ENCODE data around the gene WFDC1. TPM values are rescaled to one million over a fixed set of nuclear protein-coding genes. Genes with fewer than 3 reads are reported as not detected.

The WFDC1 gene
- total and polyA plus RNA-seq, 10 of the 15 experiments (the other 5 are each of a cell fraction or from before 2014, with no cell fraction given) = not detected

- TF ChIP-seq RELB (IDR thresholded peaks at IDR 0.05; ENCODE audit: low read depth) (no peak), RBBP5 (conservative IDR thresholded peaks at IDR 0.05) (no peak), NRF1 (conservative IDR thresholded peaks at IDR 0.05; ENCODE audit: low read depth, low read length) (no peak), TCF7 (IDR thresholded peaks at IDR 0.05; ENCODE audit: borderline replicate concordance) (no peak), GABPA (IDR thresholded peaks at IDR 0.05; ENCODE audit: low read depth) (no peak)
- TF ChIP-seq, protein P1, sequence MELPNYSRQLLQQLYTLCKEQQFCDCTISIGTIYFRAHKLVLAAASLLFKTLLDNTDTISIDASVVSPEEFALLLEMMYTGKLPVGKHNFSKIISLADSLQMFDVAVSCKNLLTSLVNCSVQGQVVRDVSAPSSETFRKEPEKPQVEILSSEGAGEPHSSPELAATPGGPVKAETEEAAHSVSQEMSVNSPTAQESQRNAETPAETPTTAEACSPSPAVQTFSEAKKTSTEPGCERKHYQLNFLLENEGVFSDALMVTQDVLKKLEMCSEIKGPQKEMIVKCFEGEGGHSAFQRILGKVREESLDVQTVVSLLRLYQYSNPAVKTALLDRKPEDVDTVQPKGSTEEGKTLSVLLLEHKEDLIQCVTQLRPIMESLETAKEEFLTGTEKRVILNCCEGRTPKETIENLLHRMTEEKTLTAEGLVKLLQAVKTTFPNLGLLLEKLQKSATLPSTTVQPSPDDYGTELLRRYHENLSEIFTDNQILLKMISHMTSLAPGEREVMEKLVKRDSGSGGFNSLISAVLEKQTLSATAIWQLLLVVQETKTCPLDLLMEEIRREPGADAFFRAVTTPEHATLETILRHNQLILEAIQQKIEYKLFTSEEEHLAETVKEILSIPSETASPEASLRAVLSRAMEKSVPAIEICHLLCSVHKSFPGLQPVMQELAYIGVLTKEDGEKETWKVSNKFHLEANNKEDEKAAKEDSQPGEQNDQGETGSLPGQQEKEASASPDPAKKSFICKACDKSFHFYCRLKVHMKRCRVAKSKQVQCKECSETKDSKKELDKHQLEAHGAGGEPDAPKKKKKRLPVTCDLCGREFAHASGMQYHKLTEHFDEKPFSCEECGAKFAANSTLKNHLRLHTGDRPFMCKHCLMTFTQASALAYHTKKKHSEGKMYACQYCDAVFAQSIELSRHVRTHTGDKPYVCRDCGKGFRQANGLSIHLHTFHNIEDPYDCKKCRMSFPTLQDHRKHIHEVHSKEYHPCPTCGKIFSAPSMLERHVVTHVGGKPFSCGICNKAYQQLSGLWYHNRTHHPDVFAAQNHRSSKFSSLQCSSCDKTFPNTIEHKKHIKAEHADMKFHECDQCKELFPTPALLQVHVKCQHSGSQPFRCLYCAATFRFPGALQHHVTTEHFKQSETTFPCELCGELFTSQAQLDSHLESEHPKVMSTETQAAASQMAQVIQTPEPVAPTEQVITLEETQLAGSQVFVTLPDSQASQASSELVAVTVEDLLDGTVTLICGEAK (IDR thresholded peaks at IDR 0.05; ENCODE audit: borderline replicate concordance) = no peak
Measured at GRCh38 chr16:84327926-84328505, 33.3 kb downstream of the WFDC1 start (continued).

- ATAC-seq (no peak), FAIRE-seq (no peak), DNase-seq (ENCODE audit: low read depth, low spot score) (no peak)
- Histone ChIP-seq H3K4me1 (ENCODE audit: control insufficient read depth, insufficient read depth, low read length) (no peaks in the 10 kb centered on the region), H3K36me3 (ENCODE audit: control insufficient read depth in 2 of 2, insufficient read depth in 2 of 2, low read length in 1 of 2) (no peaks in the 10 kb centered on the region), H3K4me3 (no peak overlapping the region), H3K9me3 (replicated peaks; ENCODE audit: control insufficient read depth, insufficient read depth, low read length) (no peaks in the 10 kb centered on the region), H3K79me2 (ENCODE audit: control insufficient read depth, insufficient read depth, low read length) (no peaks in the 10 kb centered on the region), H2AFZ (ENCODE audit: control insufficient read depth, low read depth, low read length) (no peak overlapping the region), H3K4me2 (ENCODE audit: control insufficient read depth, insufficient read depth) (no peak overlapping the region), H3K9ac (ENCODE audit: control insufficient read depth, insufficient read depth, low read length) (no peak overlapping the region), H4K20me1 (ENCODE audit: control insufficient read depth, insufficient read depth) (no peaks in the 10 kb centered on the region), H3K27ac (ENCODE audit: control insufficient read depth, insufficient read depth) (no peak overlapping the region), H3K27me3 (replicated peaks in 1 of 2; ENCODE audit: control insufficient read depth in 2 of 2, insufficient read depth in 2 of 2, low read length in 1 of 2) (peaks cover 0 to 2% of the 10 kb centered on the region in 2 experiments; a peak in 1 of 4 replicates)
- in situ Hi-C loops (cut with MboI) (no loop called here), intact Hi-C loops (cut with micrococcal nuclease; ENCODE audit: unreplicated experiment) (no loop called here)
- BruUV-seq (replicated peaks) = no TSS peak
- WGBS (ENCODE audit: insufficient coverage, insufficient replicate concordance, low lambda C conversion rate, missing lambda C conversion rate) = 49% methylated on average over 8 of the region's 8 CpGs
- SMC1A ChIA-PET (ENCODE audit: uncharacterized antibody, unreplicated experiment) = no interaction called here
- RAD21 ChIA-PET (ENCODE audit: unreplicated experiment) = no interaction called here
- CTCF ChIA-PET = interaction anchor here (0.6 kb wide), 1 partner anchor 84 kb away, joined by 3 read pairs; no protein-coding TSS in a partner anchor
- POLR2A ChIA-PET = no interaction called here
- TF ChIP-seq RCOR1 (conservative IDR thresholded peaks at IDR 0.05; ENCODE audit: low read depth, low read length) (no peak), ZNF24 (IDR thresholded peaks at IDR 0.05) (no peak), CREM (IDR thresholded peaks at IDR 0.05; ENCODE audit: low read depth) (no peak), MLLT1 (IDR thresholded peaks at IDR 0.05) (no peak), SKIL (IDR thresholded peaks at IDR 0.05; ENCODE audit: low read depth, poor library complexity, severe bottlenecking) (no peak), MXI1 (IDR thresholded peaks at IDR 0.05; ENCODE audit: low read depth, low read length) (no peak)
Measured at GRCh38 chr16:84329016-84329415, 34.3 kb downstream of the WFDC1 start.
